Myometrial cell (primary cell): ENCODE data around the gene MYO1F. TPM values are rescaled to one million over a fixed set of nuclear protein-coding genes. Genes with fewer than 3 reads are reported as not detected.

Source experiments
- total RNA-seq: library from RNA; depleted of rRNA; stranded (reverse); fragments of >200 nt; gene quantifications from 2 replicates; pipeline ENCODE4 v1.2.3, GENCODE V29; 2015

MYO1F gene
- total RNA-seq: 0.53 and 2.3 TPM in 2 replicates

GRCh38 chr19:8577247-8577646, at the start of gene MYO1F:
Gene MYO1F (minus strand): TSS chr19:8577442. CDS start chr19:8577309, 133 bp downstream.

GRCh38 chr19:8610041-8610935, 33.0 kb upstream of the MYO1F start, which contains the start of gene ADAMTS10:
Gene ADAMTS10 (minus strand): TSS chr19:8610715. CDS start chr19:8605710, 5,005 bp downstream.

GRCh38 chr19:8513687-8514504, 63.3 kb downstream of the MYO1F start, which contains the start of gene ZNF414:
Gene ZNF414 (minus strand): TSS chr19:8514167. CDS start chr19:8514046, 121 bp downstream.

Other genes starting within 250 kb of the MYO1F start
- gene KANK3, start 234.2 kb downstream of the MYO1F start, total RNA-seq: 2.9 and 3.7 TPM in 2 replicates
- gene ANGPTL4, start 213.3 kb downstream of the MYO1F start, total RNA-seq: 9.8 and 9.9 TPM in 2 replicates
- 13.8 and 14.1 TPM in 2 replicates for gene RAB11B, start 187.1 kb downstream of the MYO1F start, total RNA-seq
- gene MARCHF2, start 164.1 kb downstream of the MYO1F start, total RNA-seq: 96.6 and 111 TPM in 2 replicates
- 100 and 117 TPM in 2 replicates for gene HNRNPM, start 132.5 kb downstream of the MYO1F start, total RNA-seq
- not detected in 2 replicates for gene PRAM1, start 74.8 kb downstream of the MYO1F start, total RNA-seq
- 2.7 and 14.7 TPM in 2 replicates for gene ZNF414, start 63.3 kb downstream of the MYO1F start, total RNA-seq
- gene ADAMTS10, start 33.3 kb upstream of the MYO1F start, total RNA-seq: under 0.01 and 7.6 TPM in 2 replicates
- gene NFILZ, start 53.2 kb upstream of the MYO1F start, total RNA-seq: not detected in 2 replicates
- not detected in 2 replicates for gene ACTL9, start 121.4 kb upstream of the MYO1F start, total RNA-seq
- gene OR2Z1, start 144.2 kb upstream of the MYO1F start, total RNA-seq: not detected in 2 replicates